Measurements from ENCODE around the gene GZF1.

The GZF1 gene

DNA sequence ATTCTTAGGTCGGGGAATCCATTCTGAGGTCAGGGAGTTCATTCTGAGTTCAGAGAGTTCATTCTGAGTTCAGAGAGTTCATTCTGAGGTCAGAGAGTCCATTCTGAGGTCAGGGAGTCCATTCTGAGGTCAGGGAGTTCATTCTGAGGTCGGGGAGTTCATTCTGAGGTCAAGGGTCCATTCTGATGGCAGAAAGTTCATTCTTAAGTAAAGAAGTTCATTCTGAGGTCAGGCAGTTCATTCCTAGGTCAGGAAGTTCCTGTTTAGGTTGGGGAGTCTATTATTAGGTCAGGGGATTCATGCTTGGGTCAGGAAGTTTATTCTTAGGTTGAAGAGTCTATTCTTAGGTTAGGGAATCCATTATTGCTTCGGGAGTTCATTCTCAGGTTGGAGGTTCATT is 27.9 kb upstream of the GZF1 start:
- TF ChIP-seq CSRNP3 (CRISPR knock-in tag; IDR thresholded peaks at IDR 0.05), result no peak
- no peak for TF ChIP-seq ZFP3 (CRISPR knock-in tag; IDR thresholded peaks at IDR 0.05)
- no peak for TF ChIP-seq ESRRG (CRISPR knock-in tag; IDR thresholded peaks at IDR 0.05)
- TF ChIP-seq ZFP30 (CRISPR knock-in tag; IDR thresholded peaks at IDR 0.05), result no peak
- TF ChIP-seq ZNF70 (CRISPR knock-in tag; IDR thresholded peaks at IDR 0.05), result no peak
- TF ChIP-seq, protein P1, sequence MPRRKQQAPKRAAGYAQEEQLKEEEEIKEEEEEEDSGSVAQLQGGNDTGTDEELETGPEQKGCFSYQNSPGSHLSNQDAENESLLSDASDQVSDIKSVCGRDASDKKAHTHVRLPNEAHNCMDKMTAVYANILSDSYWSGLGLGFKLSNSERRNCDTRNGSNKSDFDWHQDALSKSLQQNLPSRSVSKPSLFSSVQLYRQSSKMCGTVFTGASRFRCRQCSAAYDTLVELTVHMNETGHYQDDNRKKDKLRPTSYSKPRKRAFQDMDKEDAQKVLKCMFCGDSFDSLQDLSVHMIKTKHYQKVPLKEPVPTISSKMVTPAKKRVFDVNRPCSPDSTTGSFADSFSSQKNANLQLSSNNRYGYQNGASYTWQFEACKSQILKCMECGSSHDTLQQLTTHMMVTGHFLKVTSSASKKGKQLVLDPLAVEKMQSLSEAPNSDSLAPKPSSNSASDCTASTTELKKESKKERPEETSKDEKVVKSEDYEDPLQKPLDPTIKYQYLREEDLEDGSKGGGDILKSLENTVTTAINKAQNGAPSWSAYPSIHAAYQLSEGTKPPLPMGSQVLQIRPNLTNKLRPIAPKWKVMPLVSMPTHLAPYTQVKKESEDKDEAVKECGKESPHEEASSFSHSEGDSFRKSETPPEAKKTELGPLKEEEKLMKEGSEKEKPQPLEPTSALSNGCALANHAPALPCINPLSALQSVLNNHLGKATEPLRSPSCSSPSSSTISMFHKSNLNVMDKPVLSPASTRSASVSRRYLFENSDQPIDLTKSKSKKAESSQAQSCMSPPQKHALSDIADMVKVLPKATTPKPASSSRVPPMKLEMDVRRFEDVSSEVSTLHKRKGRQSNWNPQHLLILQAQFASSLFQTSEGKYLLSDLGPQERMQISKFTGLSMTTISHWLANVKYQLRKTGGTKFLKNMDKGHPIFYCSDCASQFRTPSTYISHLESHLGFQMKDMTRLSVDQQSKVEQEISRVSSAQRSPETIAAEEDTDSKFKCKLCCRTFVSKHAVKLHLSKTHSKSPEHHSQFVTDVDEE (CRISPR knock-in tag; IDR thresholded peaks at IDR 0.05), result no peak
- TF ChIP-seq CREB5 (CRISPR knock-in tag; IDR thresholded peaks at IDR 0.05; ENCODE audit: low read depth), result no peak
- TF ChIP-seq CSDC2 (CRISPR knock-in tag; IDR thresholded peaks at IDR 0.05), result no peak
- TF ChIP-seq PPARA (CRISPR knock-in tag; IDR thresholded peaks at IDR 0.05; ENCODE audit: borderline replicate concordance), result no peak
- no peak for TF ChIP-seq POU6F1 (CRISPR knock-in tag; IDR thresholded peaks at IDR 0.05; ENCODE audit: borderline replicate concordance, low read depth)
- no peak for TF ChIP-seq TOX (CRISPR knock-in tag; IDR thresholded peaks at IDR 0.05; ENCODE audit: borderline replicate concordance)
- TF ChIP-seq OSR1 (CRISPR knock-in tag; IDR thresholded peaks at IDR 0.05), result no peak
- no peak for TF ChIP-seq ZNF8 (CRISPR knock-in tag; IDR thresholded peaks at IDR 0.05)
- TF ChIP-seq, protein P2, sequence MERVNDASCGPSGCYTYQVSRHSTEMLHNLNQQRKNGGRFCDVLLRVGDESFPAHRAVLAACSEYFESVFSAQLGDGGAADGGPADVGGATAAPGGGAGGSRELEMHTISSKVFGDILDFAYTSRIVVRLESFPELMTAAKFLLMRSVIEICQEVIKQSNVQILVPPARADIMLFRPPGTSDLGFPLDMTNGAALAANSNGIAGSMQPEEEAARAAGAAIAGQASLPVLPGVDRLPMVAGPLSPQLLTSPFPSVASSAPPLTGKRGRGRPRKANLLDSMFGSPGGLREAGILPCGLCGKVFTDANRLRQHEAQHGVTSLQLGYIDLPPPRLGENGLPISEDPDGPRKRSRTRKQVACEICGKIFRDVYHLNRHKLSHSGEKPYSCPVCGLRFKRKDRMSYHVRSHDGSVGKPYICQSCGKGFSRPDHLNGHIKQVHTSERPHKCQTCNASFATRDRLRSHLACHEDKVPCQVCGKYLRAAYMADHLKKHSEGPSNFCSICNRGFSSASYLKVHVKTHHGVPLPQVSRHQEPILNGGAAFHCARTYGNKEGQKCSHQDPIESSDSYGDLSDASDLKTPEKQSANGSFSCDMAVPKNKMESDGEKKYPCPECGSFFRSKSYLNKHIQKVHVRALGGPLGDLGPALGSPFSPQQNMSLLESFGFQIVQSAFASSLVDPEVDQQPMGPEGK (CRISPR knock-in tag; IDR thresholded peaks at IDR 0.05; ENCODE audit: borderline replicate concordance), result no peak
- TF ChIP-seq GLIS3 (CRISPR knock-in tag; IDR thresholded peaks at IDR 0.05), result no peak
- TF ChIP-seq RARB (CRISPR knock-in tag; IDR thresholded peaks at IDR 0.05), result no peak
- TF ChIP-seq BACH2 (CRISPR knock-in tag; IDR thresholded peaks at IDR 0.05; ENCODE audit: borderline replicate concordance), result no peak
- no peak for TF ChIP-seq ARNTL (CRISPR knock-in tag; IDR thresholded peaks at IDR 0.05; ENCODE audit: borderline replicate concordance, low read depth)
- no peak for TF ChIP-seq SNAI2 (CRISPR knock-in tag; IDR thresholded peaks at IDR 0.05)
- TF ChIP-seq ISL1 (CRISPR knock-in tag; IDR thresholded peaks at IDR 0.05), result no peak
- ATAC-seq, result no peak

DNA sequence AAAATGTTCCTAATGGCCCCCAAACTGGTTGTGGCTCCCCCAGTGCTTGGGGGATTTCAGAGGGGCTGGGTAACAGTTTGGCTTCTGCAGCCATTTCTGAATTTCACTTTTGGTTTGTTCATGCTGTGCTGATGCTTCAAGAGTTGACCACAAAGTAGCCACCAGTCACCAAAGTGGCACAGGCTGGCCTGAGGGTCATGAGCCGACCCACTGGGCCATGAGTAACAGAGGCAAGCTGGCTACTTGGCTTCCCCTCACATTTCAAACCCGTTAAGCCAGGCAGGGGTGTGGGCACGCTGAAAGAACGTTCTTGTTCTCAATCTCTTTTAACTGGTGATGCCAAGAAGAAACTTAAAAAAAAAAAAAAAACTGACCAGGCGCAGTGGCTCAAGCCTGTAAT is 26.5 kb upstream of the GZF1 start:
- TF ChIP-seq ZFP3 (CRISPR knock-in tag; IDR thresholded peaks at IDR 0.05) (no peak), ESRRG (CRISPR knock-in tag; IDR thresholded peaks at IDR 0.05) (no peak), OSR1 (CRISPR knock-in tag; IDR thresholded peaks at IDR 0.05) (no peak)
- no peak for ATAC-seq

DNA sequence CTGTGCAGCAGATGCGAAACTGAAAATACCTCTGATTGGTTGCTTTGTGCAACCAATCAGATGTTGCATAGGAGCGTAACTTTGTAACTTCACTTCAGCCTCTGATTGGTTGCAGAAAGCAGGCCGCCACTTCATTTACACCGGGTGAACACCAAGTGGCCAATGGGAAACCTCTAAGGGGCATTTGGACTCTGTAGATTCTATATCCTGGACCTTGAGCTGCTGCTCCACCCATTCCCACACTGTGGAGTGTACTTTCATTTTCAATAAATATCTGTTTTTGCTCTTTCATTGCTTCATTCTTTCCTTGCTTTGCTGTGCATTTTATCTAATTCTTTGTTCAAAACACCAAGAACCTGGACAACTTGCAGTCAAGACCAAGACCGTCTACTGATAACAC is 25.5 kb upstream of the GZF1 start:
- TF ChIP-seq ZFP3 (CRISPR knock-in tag; IDR thresholded peaks at IDR 0.05) (no peak), OSR1 (CRISPR knock-in tag; IDR thresholded peaks at IDR 0.05) (no peak), CSRNP3 (CRISPR knock-in tag; IDR thresholded peaks at IDR 0.05) (no peak), ZNF565 (CRISPR knock-in tag; conservative IDR thresholded peaks at IDR 0.05; ENCODE audit: low read depth) (no peak), ZFP30 (CRISPR knock-in tag; IDR thresholded peaks at IDR 0.05) (no peak), RARB (CRISPR knock-in tag; IDR thresholded peaks at IDR 0.05) (no peak)
- peak; percentile 56 for ATAC-seq
